H1 (cell line): Measurements from ENCODE around the gene TCERG1L. TPM values are rescaled to one million over a fixed set of nuclear protein-coding genes. Genes with fewer than 3 reads are reported as not detected.

Source experiments
- CTCF ChIA-PET: fragments of 300-600 bp; sonication (Branson Sonifier 250); formaldehyde crosslinking; loops from one replicate; lab custom pipeline; 2021; ENCODE audit not compliant: partially characterized antibody; lab: Charles Lee
- POLR2A ChIA-PET: fragments of 300-600 bp; sonication (Branson Sonifier 250); formaldehyde crosslinking; loops from one replicate; lab custom pipeline; 2021; ENCODE audit warnings: inconsistent platforms; ENCODE audit not compliant: partially characterized antibody; lab: Charles Lee
- DNase-seq, 2 experiments: peaks; one replicate each; pipeline versions ENCODE4 v3.0.0 to v3.0.0-alpha.2; 2010 to 2022; ENCODE audit warnings: low spot score in 2 of 2, low read depth in 1 of 2, mixed read lengths in 1 of 2
- FAIRE-seq: peaks from 2 replicates; lab custom pipeline; 2011; peaks lifted over from hg19 to GRCh38; lab: Jason Lieb, UNC
- H2AFZ ChIP-seq: 2 replicates; pipeline ENCODE4 v1.8.1; 2012; ENCODE audit warnings: low read length, inconsistent platforms
- H2AK5ac ChIP-seq: 2 replicates; pipeline ENCODE4 v1.6.1; 2013; ENCODE audit warnings: low read depth, low read length
- H2BK120ac ChIP-seq: replicated peaks from 2 replicates; pipeline ENCODE3; 2013; ENCODE audit warnings: low read depth, low read length, inconsistent platforms
- H2BK12ac ChIP-seq: 2 replicates; pipeline ENCODE4 v1.6.1; 2013; ENCODE audit warnings: low read depth, low read length
- H2BK15ac ChIP-seq: 2 replicates; pipeline ENCODE4 v1.6.1; 2013; ENCODE audit warnings: low read length
- H2BK20ac ChIP-seq: 2 replicates; pipeline ENCODE4 v1.6.1; 2013; ENCODE audit warnings: low read length
- H2BK5ac ChIP-seq: 2 replicates; pipeline ENCODE4 v1.6.1; 2013; ENCODE audit warnings: low read depth, low read length
- H3K14ac ChIP-seq: 2 replicates; pipeline ENCODE4 v1.6.1; 2013; ENCODE audit warnings: inconsistent platforms; ENCODE audit not compliant: insufficient read length
- H3K18ac ChIP-seq: 2 replicates; pipeline ENCODE4 v1.6.1; 2013; ENCODE audit warnings: low read length; ENCODE audit errors: extremely low read depth
- H3K23ac ChIP-seq: 2 replicates; pipeline ENCODE4 v1.6.1; 2013; ENCODE audit warnings: inconsistent platforms; ENCODE audit not compliant: insufficient read length
- H3K23me2 ChIP-seq: 2 replicates; pipeline ENCODE4 v1.6.1; 2013; ENCODE audit warnings: low read depth, low read length
- H3K27ac ChIP-seq: 2 replicates; pipeline ENCODE4 v1.6.1; 2011; ENCODE audit warnings: low read depth, low read length, inconsistent platforms
- H3K27me3 ChIP-seq, 4 experiments: replicated peaks in 1 of 4; 1 replicate in 1 of 4; 2 replicates in 3 of 4; pipeline versions ENCODE4 v1.6.1 to v1.8.1; 2011 to 2013; ENCODE audit warnings: low read length in 3 of 4, mild to moderate bottlenecking in 3 of 4, inconsistent platforms in 2 of 4, mixed read lengths in 2 of 4, moderate library complexity in 1 of 4; ENCODE audit not compliant: control insufficient read depth in 3 of 4, insufficient read depth in 3 of 4; ENCODE audit errors: extremely low read depth in 1 of 4
- H3K36me3 ChIP-seq, 4 experiments: 2 replicates each; pipeline versions ENCODE4 v1.6.1 to v1.8.1; 2011 to 2013; ENCODE audit warnings: mild to moderate bottlenecking in 4 of 4, low read length in 3 of 4, moderate library complexity in 2 of 4, control low read depth in 1 of 4, inconsistent platforms in 1 of 4; ENCODE audit not compliant: insufficient read depth in 4 of 4, control insufficient read depth in 2 of 4
- H3K4ac ChIP-seq: replicated peaks from 2 replicates; pipeline ENCODE3; 2013; ENCODE audit warnings: low read length, low read depth, mixed read lengths, inconsistent platforms; ENCODE audit not compliant: insufficient read length
- H3K4me1 ChIP-seq, 4 experiments: replicated peaks in 1 of 4; 1 replicate in 1 of 4; 2 replicates in 3 of 4; pipeline versions ENCODE4 v1.6.1 to v1.8.1; 2011 to 2013; ENCODE audit warnings: low read length in 3 of 4, inconsistent platforms in 2 of 4, mixed read lengths in 1 of 4; ENCODE audit not compliant: insufficient read depth in 4 of 4, control insufficient read depth in 3 of 4
- H3K4me2 ChIP-seq, 2 experiments: 2 replicates each; pipeline versions ENCODE4 v1.6.1 to v1.8.1; 2011 to 2013; ENCODE audit warnings: low read depth in 2 of 2, low read length in 2 of 2, control low read depth in 1 of 2, inconsistent platforms in 1 of 2, mild to moderate bottlenecking in 1 of 2; ENCODE audit not compliant: insufficient read depth in 1 of 2
- H3K4me3 ChIP-seq, 4 experiments: fragments of 200-600, 300-600 bp in 1 of 4; sonication (generic), shearing (Covaris generic), sonication (Bioruptor Twin) in 1 of 4; 2 replicates each; pipeline versions ENCODE4 v1.5.1 to v1.8.1; 2011 to 2016; ENCODE audit warnings: low read length in 4 of 4, low read depth in 3 of 4, control low read depth in 2 of 4, inconsistent platforms in 2 of 4, mild to moderate bottlenecking in 2 of 4, mixed read lengths in 1 of 4, moderate library complexity in 1 of 4; ENCODE audit not compliant: insufficient read depth in 2 of 4; ENCODE audit errors: extremely low read depth in 1 of 4
- H3K56ac ChIP-seq: replicated peaks from 2 replicates; pipeline ENCODE3; 2013; ENCODE audit warnings: low read depth, mild to moderate bottlenecking, mixed read lengths, low read length, inconsistent platforms; ENCODE audit not compliant: insufficient read length
- H3K79me1 ChIP-seq: 2 replicates; pipeline ENCODE4 v1.6.1; 2013; ENCODE audit warnings: low read depth, low read length, control low read depth
- H3K79me2 ChIP-seq, 2 experiments: 2 replicates each; pipeline versions ENCODE4 v1.6.1 to v1.8.1; 2012 to 2013; ENCODE audit warnings: low read length in 2 of 2, mild to moderate bottlenecking in 2 of 2, inconsistent platforms in 1 of 2; ENCODE audit not compliant: insufficient read depth in 2 of 2, control insufficient read depth in 1 of 2
- H3K9ac ChIP-seq, 4 experiments: replicated peaks in 1 of 4; 1 replicate in 1 of 4; 2 replicates in 3 of 4; pipeline versions ENCODE4 v1.6.1 to v1.8.1; 2011 to 2013; ENCODE audit warnings: low read depth in 3 of 4, low read length in 3 of 4, control low read depth in 2 of 4, mild to moderate bottlenecking in 2 of 4, moderate library complexity in 2 of 4, inconsistent platforms in 1 of 4; ENCODE audit errors: extremely low read depth in 1 of 4
- H3K9me3 ChIP-seq, 2 experiments: 2 replicates each; pipeline versions ENCODE4 v1.6.1 to v1.8.1; 2012 to 2013; ENCODE audit warnings: mild to moderate bottlenecking in 2 of 2, moderate library complexity in 2 of 2, control low read depth in 1 of 2, inconsistent platforms in 1 of 2, low read depth in 1 of 2, low read length in 1 of 2, mixed read lengths in 1 of 2; ENCODE audit not compliant: insufficient read depth in 2 of 2
- H4K20me1 ChIP-seq, 2 experiments: replicated peaks in 1 of 2; 2 replicates each; pipeline versions ENCODE3 to v1.8.1; 2011 to 2013; ENCODE audit warnings: inconsistent platforms in 2 of 2, low read length in 2 of 2, mild to moderate bottlenecking in 1 of 2; ENCODE audit not compliant: insufficient read depth in 2 of 2, control insufficient read depth in 1 of 2
- H4K5ac ChIP-seq: 2 replicates; pipeline ENCODE4 v1.6.1; 2013; ENCODE audit warnings: low read length, low read depth, mixed read lengths, inconsistent platforms; ENCODE audit not compliant: insufficient read length
- H4K8ac ChIP-seq: 2 replicates; pipeline ENCODE4 v1.8.0; 2013; ENCODE audit warnings: mild to moderate bottlenecking, moderate library complexity, low read length, inconsistent platforms; ENCODE audit not compliant: insufficient read depth; ENCODE audit errors: extremely low read depth
- H4K91ac ChIP-seq: replicated peaks from 2 replicates; pipeline ENCODE3; 2013; ENCODE audit warnings: low read length, mixed read lengths, inconsistent platforms; ENCODE audit not compliant: insufficient read length
- BRCA1 ChIP-seq: IDR thresholded peaks from 2 replicates; pipeline ENCODE4 v1.6.1; 2012; ENCODE audit warnings: low read depth, low read length, improper control_type of control experiment
- CEBPB ChIP-seq: IDR thresholded peaks from 2 replicates; pipeline ENCODE4 v1.6.1; 2012; ENCODE audit warnings: low read depth, low read length
- SP2 ChIP-seq: IDR thresholded peaks from 2 replicates; pipeline ENCODE4 v1.6.1; 2012; ENCODE audit warnings: mild to moderate bottlenecking, low read length, inconsistent platforms
- TEAD4 ChIP-seq: IDR thresholded peaks from 2 replicates; pipeline ENCODE4 v1.6.1; 2012; ENCODE audit warnings: low read depth, low read length, inconsistent platforms, mixed read lengths
- WGBS, 2 experiments: shearing (Covaris generic) in 1 of 2; methylation state at CpG; one replicate each; pipeline versions ENCODE4 v1.1.6 to v1.1.7; 2013 to 2015; ENCODE audit warnings: low lambda C conversion rate in 2 of 2, mixed read lengths in 2 of 2, inconsistent platforms in 1 of 2, low coverage in 1 of 2, missing lambda C conversion rate in 1 of 2; ENCODE audit not compliant: insufficient replicate concordance in 2 of 2, insufficient coverage in 1 of 2, insufficient read length in 1 of 2; ENCODE audit errors: extremely low coverage in 1 of 2, missing lambda C conversion rate in 1 of 2; 5-methylcytosine and 5-hydroxymethylcytosine counted together
- polyA plus RNA-seq, 7 experiments: library from polyadenylated mRNA; depleted of rRNA in 3 of 7; stranded (reverse) in 5 of 7; unstranded in 2 of 7; fragments of >200 nt in 5 of 7; fragments of 200-250 nt in 2 of 7; gene quantifications; 1 replicate in 5 of 7; 2 replicates in 1 of 7; 4 replicates in 1 of 7; pipeline versions ENCODE4 v1.2.1 to v1.2.3, GENCODE V29; 2011 to 2013; ENCODE audit warnings: missing spikeins in 2 of 7, mixed read lengths in 2 of 7
- total RNA-seq: library from RNA; stranded (reverse); fragmentation: NEBNext Ultra II Directional; extraction: Animal tissue kit (Norgen Biotek cat#: 25700); gene quantifications from 2 replicates; pipeline ENCODE4 v1.2.1, GENCODE V29; 2021
- TF ChIP-seq, protein P1 (sequence below): IDR thresholded peaks from 2 replicates; pipeline ENCODE4 v1.6.1; 2011; ENCODE audit warnings: low read length, improper control_type of control experiment

TCERG1L gene
- total and polyA plus RNA-seq, 2 of the 8 experiments (the other 6 are each of a cell fraction or from before 2014, with no cell fraction given) = 3.9 to 6.9 TPM

GRCh38 chr10:131073469-131074035, 238.0 kb downstream of the TCERG1L start:
- Histone ChIP-seq H2BK12ac (0 out of 2 replicates have a peak overlapping the region, but pooled peaks have one; percentile 39), H3K56ac (no peak overlapping the region), H4K5ac (no peak overlapping the region), H4K20me1 (peaks cover 0 to 4% of the 10 kb centered on the region in 2 experiments), H4K91ac (peak overlapping the region; percentile 36), H3K79me2 (no peaks in the 10 kb centered on the region), H4K8ac (no peak overlapping the region), H2BK20ac (no peak overlapping the region), H2BK5ac (no peak overlapping the region), H3K23ac (no peak overlapping the region), H3K4me1 (peaks cover 0 to under 1% (median 0%) of the 10 kb centered on the region in 4 experiments; a peak in 2 of 7 replicates), H3K4ac (no peak overlapping the region), H3K9me3 (no peaks in the 10 kb centered on the region), H2AFZ (no peak overlapping the region), H3K18ac (no peak overlapping the region), H3K9ac (no peak overlapping the region), H3K79me1 (peaks cover 5% of the 10 kb centered on the region; the same call in 1 of the 2 replicates), H2AK5ac (no peak overlapping the region), H3K23me2 (peaks cover 6% of the 10 kb centered on the region), H3K27ac (no peak overlapping the region), H3K14ac (no peak overlapping the region), H3K36me3 (no peaks in the 10 kb centered on the region; a peak in 1 of 8 replicates), H3K27me3 (no peaks in the 10 kb centered on the region), H3K4me2 (no peak overlapping the region), H3K4me3 (no peak overlapping the region), H2BK15ac (no peak overlapping the region; the same call in 1 of the 2 replicates), H2BK120ac (no peak overlapping the region)
- POLR2A ChIA-PET = no interaction called here
- CTCF ChIA-PET = interaction anchor here (0.6 to 1.4 kb wide), 3 partner anchors 11 to 301 kb away, joined by 3 to 6 read pairs (median 3); no protein-coding TSS in a partner anchor
- 89% methylated on average over 11 of the region's 11 CpGs; no CpG with 5 or more reads in 1 of the 2 experiments for WGBS, 2 experiments
- FAIRE-seq (no peak), DNase-seq (no peak)
- no peak for TF ChIP-seq SP2
- no peak for TF ChIP-seq BRCA1
- no peak for TF ChIP-seq CEBPB
- TF ChIP-seq, protein P1, sequence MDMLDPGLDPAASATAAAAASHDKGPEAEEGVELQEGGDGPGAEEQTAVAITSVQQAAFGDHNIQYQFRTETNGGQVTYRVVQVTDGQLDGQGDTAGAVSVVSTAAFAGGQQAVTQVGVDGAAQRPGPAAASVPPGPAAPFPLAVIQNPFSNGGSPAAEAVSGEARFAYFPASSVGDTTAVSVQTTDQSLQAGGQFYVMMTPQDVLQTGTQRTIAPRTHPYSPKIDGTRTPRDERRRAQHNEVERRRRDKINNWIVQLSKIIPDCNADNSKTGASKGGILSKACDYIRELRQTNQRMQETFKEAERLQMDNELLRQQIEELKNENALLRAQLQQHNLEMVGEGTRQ = no peak
- TF ChIP-seq TEAD4 = no peak
